Measurements from ENCODE around the gene GRAMD4.

GRCh38 chr22:46587492-46588278, 32.5 kb upstream of the GRAMD4 start:
- no peak for TF ChIP-seq CTCF (IDR thresholded peaks at IDR 0.05; ENCODE audit: low read length)
- TF ChIP-seq EZH2 (IDR thresholded peaks at IDR 0.05; ENCODE audit: borderline replicate concordance, low read length): no peak

Data from OCI-LY1 (cell line).